Upper lobe of left lung (tissue), 6 donors: ENCODE measurements around the gene MXRA8. TPM values are rescaled to one million over a fixed set of nuclear protein-coding genes. Genes with fewer than 3 reads are reported as not detected.

Experiments used
- ATAC-seq, 2 donors: fragments of 200-7000 bp; cut with Tn5 transposase; one replicate each; pipeline ENCODE4 v1.9.1; 2022; ENCODE audit warnings: mild to moderate bottlenecking in 2 of 2, moderate library complexity in 2 of 2; ENCODE audit not compliant: low FRiP score in 2 of 2
- DNase-seq, 2 donors: peaks; one replicate each; pipeline ENCODE4 v3.0.0-alpha.2; 2019 to 2020
- H3K27ac ChIP-seq, 4 donors: fragments of 200-600 bp; sonication (generic); one replicate each; pipeline ENCODE4 v1.5.1; 2016 to 2019
- H3K27me3 ChIP-seq, 4 donors: fragments of 200-600 bp; sonication (generic); one replicate each; pipeline ENCODE4 v1.5.1; 2017 to 2019
- H3K36me3 ChIP-seq, 4 donors: fragments of 200-600 bp; sonication (generic); one replicate each; pipeline ENCODE4 v1.5.1; 2016 to 2019
- H3K4me1 ChIP-seq, 4 donors: fragments of 200-600 bp; sonication (generic); one replicate each; pipeline ENCODE4 v1.5.1; 2018 to 2019
- H3K4me3 ChIP-seq, 4 donors: fragments of 200-600 bp; sonication (generic); one replicate each; pipeline ENCODE4 v1.5.1; 2017 to 2019; ENCODE audit warnings: mild to moderate bottlenecking in 2 of 4, moderate library complexity in 1 of 4
- H3K9me3 ChIP-seq, 4 donors: fragments of 200-600 bp; sonication (generic); one replicate each; pipeline ENCODE4 v1.5.1; 2018 to 2019
- CTCF ChIP-seq, 6 experiments: fragments of 450-650 bp in 4 of 6; fragments of 200-600 bp in 2 of 6; sonication (generic) in 2 of 6; IDR thresholded peaks; one replicate each; pipeline ENCODE4 v1.5.1; 2016 to 2019; ENCODE audit warnings: antibody characterized with exemption in 6 of 6
- EP300 ChIP-seq, 4 donors: sonication (generic); formaldehyde crosslinking; IDR thresholded peaks; one replicate each; pipeline ENCODE4 v1.5.1; 2017; ENCODE audit warnings: antibody characterized with exemption in 4 of 4, control low read depth in 2 of 4
- POLR2A ChIP-seq, 4 donors: fragments of 450-650 bp; IDR thresholded peaks; one replicate each; pipeline ENCODE4 v1.5.1; 2016 to 2017; ENCODE audit warnings: antibody characterized with exemption in 4 of 4, mild to moderate bottlenecking in 2 of 4
- POLR2AphosphoS5 ChIP-seq, 2 donors: sonication (generic); formaldehyde crosslinking; IDR thresholded peaks; one replicate each; pipeline ENCODE4 v1.5.1; 2017; ENCODE audit warnings: antibody characterized with exemption in 2 of 2
- WGBS, 2 donors: methylation state at CpG; one replicate each; pipeline ENCODE4 v1.1.5; 2017 to 2018; 5-methylcytosine and 5-hydroxymethylcytosine counted together
- total RNA-seq, 6 donors: library from RNA; depleted of rRNA in 4 of 6; stranded (reverse); fragments of >200 nt in 4 of 6; gene quantifications; one replicate each; pipeline versions ENCODE4 v1.1.0 to v1.2.1, GENCODE V29; 2016 to 2021
- donor health status: DM: no; HTN: no; CAD: no; lungs with moderate emphysema.
- donor health status: DM: no; HTN: yes; CAD: no; lungs with severe emphysema.

MXRA8 gene
- total RNA-seq, 6 donors from 2014 or later, result 23.9 to 137 (median 63.4) TPM

GRCh38 chr1:1336931-1337792 lies 21.2 kb downstream of the MXRA8 start:
- ATAC-seq (no peak), DNase-seq (peak in 1 of 2 donors; percentile 81)
- Histone ChIP-seq H3K36me3 (peaks cover 3 to 70% (median 44%) of the 10 kb centered on the region in 4 donors), H3K27ac (no peak overlapping the region), H3K27me3 (no peaks in the 10 kb centered on the region), H3K4me3 (no peak overlapping the region), H3K4me1 (peaks cover 0 to 9% (median 0%) of the 10 kb centered on the region in 4 donors), H3K9me3 (no peaks in the 10 kb centered on the region)
- WGBS, 2 donors, result 96 to 97% methylated on average over 31 to 32 of the region's 32 CpGs
- TF ChIP-seq EP300 (IDR thresholded peaks at IDR 0.05) (no peak), POLR2AphosphoS5 (IDR thresholded peaks at IDR 0.05) (no peak), CTCF (IDR thresholded peaks at IDR 0.05) (no peak), POLR2A (IDR thresholded peaks at IDR 0.05) (no peak)

- WGBS, 2 donors, result 96 to 98% methylated on average over 8 to 22 of the region's 26 CpGs
- Histone ChIP-seq H3K9me3 (no peaks in the 10 kb centered on the region), H3K4me1 (peaks cover 0 to 17% (median 1%) of the 10 kb centered on the region in 4 donors), H3K27me3 (no peaks in the 10 kb centered on the region), H3K27ac (no peak overlapping the region), H3K36me3 (peaks cover 3 to 64% (median 44%) of the 10 kb centered on the region in 4 donors), H3K4me3 (no peak overlapping the region)
- DNase-seq (peak in 1 of 2 donors; percentile 79), ATAC-seq (no peak)
- TF ChIP-seq POLR2AphosphoS5 (IDR thresholded peaks at IDR 0.05) (no peak), EP300 (IDR thresholded peaks at IDR 0.05) (no peak)
These were observed 21.9 kb downstream of the MXRA8 start for GRCh38 chr1:1336446-1336845.

GRCh38 chr1:1335792-1336248 lies 22.5 kb downstream of the MXRA8 start:
- H3K9me3 ChIP-seq, result no peaks in the 10 kb centered on the region
- peaks cover 0 to 23% (median 8%) of the 10 kb centered on the region in 4 donors for H3K4me1 ChIP-seq
- no peak for ATAC-seq
- H3K4me3 ChIP-seq, result no peak overlapping the region
- TF ChIP-seq POLR2AphosphoS5 (IDR thresholded peaks at IDR 0.05) (no peak), POLR2A (IDR thresholded peaks at IDR 0.05) (no peak), EP300 (IDR thresholded peaks at IDR 0.05) (no peak), CTCF (IDR thresholded peaks at IDR 0.05) (no peak)
- DNase-seq, result peak in 1 of 2 donors; percentile 75
- no peaks in the 10 kb centered on the region for H3K27me3 ChIP-seq
- 60 to 88% methylated on average over 1 to 19 of the region's 21 CpGs for WGBS, 2 donors
- H3K27ac ChIP-seq, result no peak overlapping the region
- H3K36me3 ChIP-seq, result peaks cover 3 to 58% (median 41%) of the 10 kb centered on the region in 4 donors

DNA sequence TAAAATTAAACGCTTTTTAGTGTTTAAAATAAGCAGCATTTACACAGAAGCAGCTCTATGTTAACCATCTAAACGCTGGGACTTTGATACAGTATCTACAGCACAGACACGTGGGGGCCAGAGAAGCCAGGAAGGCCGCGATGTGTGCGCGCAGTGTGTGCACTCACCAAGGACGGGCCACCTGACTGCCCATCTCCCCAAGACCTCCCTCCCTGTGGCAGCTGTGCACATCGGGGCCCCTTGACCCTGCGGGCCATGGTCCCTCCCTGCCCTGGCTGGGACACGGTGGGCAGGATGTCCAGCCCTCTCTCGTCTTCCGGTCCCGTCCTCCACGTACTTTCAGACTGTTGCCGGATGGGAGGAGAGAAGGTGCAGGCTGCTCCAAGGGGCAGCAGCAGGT lies 23.1 kb downstream of the MXRA8 start:
- WGBS, 2 donors, result 75 to 87% methylated on average over 12 to 16 of the region's 16 CpGs

More for the DNA sequence above, 23.1 kb downstream of the MXRA8 start:
- no peak overlapping the region for H3K27ac ChIP-seq
- peaks cover 3 to 52% (median 37%) of the 10 kb centered on the region in 4 donors for H3K36me3 ChIP-seq
- H3K9me3 ChIP-seq, result no peaks in the 10 kb centered on the region
- DNase-seq, result peak in 1 of 2 donors; percentile 59
- H3K4me3 ChIP-seq, result no peak overlapping the region
- TF ChIP-seq CTCF (IDR thresholded peaks at IDR 0.05) (no peak), POLR2AphosphoS5 (IDR thresholded peaks at IDR 0.05) (no peak), POLR2A (IDR thresholded peaks at IDR 0.05) (no peak), EP300 (IDR thresholded peaks at IDR 0.05) (no peak)
- peaks cover 0 to 28% (median 11%) of the 10 kb centered on the region in 4 donors for H3K4me1 ChIP-seq
- no peak for ATAC-seq
- H3K27me3 ChIP-seq, result no peaks in the 10 kb centered on the region
